Left ventricle myocardium inferior (tissue), 1 donor: ENCODE measurements around the gene MEI4. TPM values are rescaled to one million over a fixed set of nuclear protein-coding genes. Genes with fewer than 3 reads are reported as not detected.
"Not testable (repeated sequence)": the region's sequence is repeated elsewhere in the genome, so short reads cannot be mapped to it uniquely, and the experiment has no call there.

Source experiments
- DNase-seq: peaks from one replicate; pipeline ENCODE4 v3.0.0-alpha.2; 2020
- H3K27ac ChIP-seq: fragments of 200-600 bp; replicated peaks from 2 replicates; pipeline ENCODE4 v1.8.0; 2021
- H3K27me3 ChIP-seq: fragments of 200-600 bp; 2 replicates; pipeline ENCODE4 v1.8.0; 2021; ENCODE audit warnings: low read depth
- H3K36me3 ChIP-seq: fragments of 200-600 bp; 2 replicates; pipeline ENCODE4 v1.8.0; 2021
- H3K4me1 ChIP-seq: fragments of 200-600 bp; 2 replicates; pipeline ENCODE4 v1.8.0; 2021
- H3K4me3 ChIP-seq: fragments of 200-600 bp; 2 replicates; pipeline ENCODE4 v1.8.0; 2021; ENCODE audit warnings: mild to moderate bottlenecking, moderate library complexity
- H3K9me3 ChIP-seq: fragments of 200-600 bp; replicated peaks from 2 replicates; pipeline ENCODE4 v1.8.0; 2021
- intact Hi-C: fragments of 100-400 bp; cut with micrococcal nuclease; formaldehyde crosslinking; loops from one replicate; pipeline ENCODE4 v1.11.0; 2022
- total RNA-seq: library from RNA; stranded (reverse); fragmentation: NEBNext Ultra II Directional; extraction: Animal tissue kit (Norgen Biotek cat#: 25700); gene quantifications from one replicate; pipeline ENCODE4 v1.2.1, GENCODE V29; 2021
- TF ChIP-seq, protein P1 (sequence below): fragments of 200-600 bp; IDR thresholded peaks from 2 replicates; pipeline ENCODE4 v1.8.0; 2021; ENCODE audit warnings: antibody characterized with exemption, mild to moderate bottlenecking, borderline replicate concordance
- donor health status: DM: no; HTN: yes; CAD: no; lungs with severe emphysema.

Gene MEI4
- total RNA-seq, 1 donor from 2014 or later = 0.52 TPM

DNA sequence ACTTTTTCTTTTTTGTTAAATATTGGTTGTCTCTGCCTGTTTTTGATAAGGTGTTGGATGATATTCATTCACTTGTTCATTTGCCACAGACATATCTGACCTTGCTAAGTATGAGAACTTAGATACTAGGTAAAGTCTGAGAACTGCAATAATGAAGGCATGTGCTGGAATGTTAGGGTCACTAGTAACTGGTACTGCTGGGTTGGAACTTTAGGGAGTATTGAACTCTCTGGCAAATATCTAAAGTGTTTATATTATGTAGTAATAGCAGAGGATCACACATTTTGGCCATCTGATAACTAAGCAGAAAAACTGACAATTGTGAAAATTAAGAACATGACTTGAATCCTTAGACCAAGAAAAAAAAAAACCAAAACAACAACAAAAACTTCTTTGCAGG lies 162.7 kb downstream of the MEI4 start:
- H3K27ac ChIP-seq = no peak overlapping the region
- H3K27me3 ChIP-seq = no peaks in the 10 kb centered on the region
- TF ChIP-seq, protein P1, sequence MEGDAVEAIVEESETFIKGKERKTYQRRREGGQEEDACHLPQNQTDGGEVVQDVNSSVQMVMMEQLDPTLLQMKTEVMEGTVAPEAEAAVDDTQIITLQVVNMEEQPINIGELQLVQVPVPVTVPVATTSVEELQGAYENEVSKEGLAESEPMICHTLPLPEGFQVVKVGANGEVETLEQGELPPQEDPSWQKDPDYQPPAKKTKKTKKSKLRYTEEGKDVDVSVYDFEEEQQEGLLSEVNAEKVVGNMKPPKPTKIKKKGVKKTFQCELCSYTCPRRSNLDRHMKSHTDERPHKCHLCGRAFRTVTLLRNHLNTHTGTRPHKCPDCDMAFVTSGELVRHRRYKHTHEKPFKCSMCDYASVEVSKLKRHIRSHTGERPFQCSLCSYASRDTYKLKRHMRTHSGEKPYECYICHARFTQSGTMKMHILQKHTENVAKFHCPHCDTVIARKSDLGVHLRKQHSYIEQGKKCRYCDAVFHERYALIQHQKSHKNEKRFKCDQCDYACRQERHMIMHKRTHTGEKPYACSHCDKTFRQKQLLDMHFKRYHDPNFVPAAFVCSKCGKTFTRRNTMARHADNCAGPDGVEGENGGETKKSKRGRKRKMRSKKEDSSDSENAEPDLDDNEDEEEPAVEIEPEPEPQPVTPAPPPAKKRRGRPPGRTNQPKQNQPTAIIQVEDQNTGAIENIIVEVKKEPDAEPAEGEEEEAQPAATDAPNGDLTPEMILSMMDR = no peak
- H3K4me3 ChIP-seq = no peak overlapping the region
- intact Hi-C loops = no loop called here
- H3K9me3 ChIP-seq = peaks cover 4% of the 10 kb centered on the region
- no peaks in the 10 kb centered on the region for H3K4me1 ChIP-seq
- no peak for DNase-seq
- H3K36me3 ChIP-seq = no peaks in the 10 kb centered on the region

DNA sequence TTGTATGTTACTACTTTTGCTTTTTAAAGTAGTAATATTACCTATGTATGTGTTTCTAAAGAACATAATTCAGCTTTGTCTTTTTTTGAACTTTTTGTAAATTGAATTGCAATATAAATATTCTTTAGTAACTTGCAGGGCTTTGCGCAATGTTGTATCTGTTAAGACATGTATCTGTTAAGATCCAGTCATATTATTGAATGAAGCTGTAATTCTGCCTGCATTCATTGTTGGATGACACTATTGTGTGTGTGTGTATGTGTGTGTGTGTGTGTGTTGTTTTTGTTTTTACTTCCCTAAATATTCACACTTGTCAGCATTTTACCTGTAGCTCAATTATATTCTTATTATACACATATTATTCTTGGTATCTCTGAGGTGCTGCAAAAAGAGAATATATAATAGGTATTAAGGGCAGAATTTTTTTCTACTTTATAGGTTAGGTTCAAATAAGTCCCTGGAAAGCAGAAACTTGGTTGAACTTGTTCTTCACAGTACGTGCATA lies 164.0 kb downstream of the MEI4 start:
- Histone ChIP-seq H3K27me3 (no peaks in the 10 kb centered on the region), H3K4me3 (no peak overlapping the region), H3K36me3 (no peaks in the 10 kb centered on the region), H3K9me3 (peaks cover 4% of the 10 kb centered on the region), H3K27ac (no peak overlapping the region), H3K4me1 (no peaks in the 10 kb centered on the region)
- DNase-seq = no peak
- TF ChIP-seq, protein P1 = no peak
- intact Hi-C loops = no loop called here

DNA sequence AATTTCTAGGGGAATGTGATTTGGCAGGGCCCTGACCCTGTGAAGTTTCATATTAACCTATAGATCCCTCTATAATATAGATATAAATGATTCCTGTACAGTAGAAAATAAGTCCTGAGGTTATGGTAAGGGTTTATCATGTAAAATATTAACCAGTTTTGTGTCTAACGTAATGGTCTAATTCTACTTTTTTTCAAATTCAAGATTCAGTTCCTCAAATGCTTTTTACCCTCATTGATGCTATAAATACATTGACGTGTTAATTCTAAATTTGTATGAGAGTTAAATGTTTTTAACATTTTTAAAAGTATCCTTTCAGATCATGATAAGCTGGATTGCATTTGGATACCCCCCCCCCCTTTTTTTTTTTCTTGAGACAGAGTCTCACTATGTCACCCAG lies 169.4 kb downstream of the MEI4 start:
- DNase-seq = no peak
- TF ChIP-seq, protein P1 = no peak
- no peak overlapping the region for H3K4me3 ChIP-seq
- intact Hi-C loops = no loop called here
- H3K27me3 ChIP-seq = no peaks in the 10 kb centered on the region
- no peak overlapping the region for H3K27ac ChIP-seq
- H3K36me3 ChIP-seq = no peaks in the 10 kb centered on the region
- H3K9me3 ChIP-seq = no peaks in the 10 kb centered on the region
- no peaks in the 10 kb centered on the region for H3K4me1 ChIP-seq

DNA sequence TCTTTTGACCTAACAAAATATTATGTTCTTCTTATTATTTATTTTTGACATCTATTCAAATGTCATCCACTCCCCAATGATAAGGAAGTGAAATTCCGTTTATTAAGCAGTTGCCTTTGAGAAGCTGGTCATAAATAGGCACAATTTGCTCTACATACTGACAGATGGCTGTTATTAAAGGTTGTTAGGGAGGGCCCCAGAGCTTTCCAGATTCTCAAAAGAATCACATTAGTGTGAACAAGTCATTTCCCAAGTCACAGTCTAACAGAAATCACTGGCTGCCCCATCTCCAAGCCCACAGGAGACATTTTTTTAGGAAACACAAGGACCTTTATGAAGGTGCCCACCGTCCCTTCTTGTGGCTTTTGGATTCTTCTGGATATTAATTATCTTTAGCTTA lies 172.4 kb downstream of the MEI4 start:
- no peak overlapping the region for H3K27ac ChIP-seq
- no peaks in the 10 kb centered on the region for H3K4me1 ChIP-seq
- no peak overlapping the region for H3K4me3 ChIP-seq
- DNase-seq = no peak
- H3K36me3 ChIP-seq = no peaks in the 10 kb centered on the region
- no peaks in the 10 kb centered on the region for H3K9me3 ChIP-seq
- no peaks in the 10 kb centered on the region for H3K27me3 ChIP-seq
- TF ChIP-seq, protein P1 = no peak
- intact Hi-C loops = no loop called here

DNA sequence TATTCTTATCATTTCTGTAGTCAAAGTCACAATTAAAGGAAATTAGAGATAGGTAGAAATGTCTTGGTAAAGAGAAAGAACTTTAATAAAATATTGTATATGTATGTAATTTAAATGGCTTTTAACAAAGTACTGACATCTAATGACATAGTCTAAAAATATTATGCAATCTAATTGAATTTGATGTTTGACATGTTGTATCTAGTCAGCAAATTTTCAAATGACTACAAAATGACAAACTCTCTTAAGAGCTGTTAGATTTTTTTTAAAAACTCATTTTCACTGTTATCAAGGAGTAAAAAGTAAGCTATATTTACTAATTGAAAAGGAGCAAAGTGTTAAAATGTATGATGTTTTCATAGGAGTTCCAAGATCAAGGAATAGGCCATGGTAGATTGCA lies 176.9 kb downstream of the MEI4 start:
- no peak for DNase-seq
- Histone ChIP-seq H3K36me3 (no peaks in the 10 kb centered on the region), H3K4me1 (no peaks in the 10 kb centered on the region), H3K9me3 (peaks cover 10% of the 10 kb centered on the region), H3K27ac (no peak overlapping the region), H3K4me3 (no peak overlapping the region), H3K27me3 (no peaks in the 10 kb centered on the region)
- intact Hi-C loops = no loop called here
- TF ChIP-seq, protein P1 = no peak

DNA sequence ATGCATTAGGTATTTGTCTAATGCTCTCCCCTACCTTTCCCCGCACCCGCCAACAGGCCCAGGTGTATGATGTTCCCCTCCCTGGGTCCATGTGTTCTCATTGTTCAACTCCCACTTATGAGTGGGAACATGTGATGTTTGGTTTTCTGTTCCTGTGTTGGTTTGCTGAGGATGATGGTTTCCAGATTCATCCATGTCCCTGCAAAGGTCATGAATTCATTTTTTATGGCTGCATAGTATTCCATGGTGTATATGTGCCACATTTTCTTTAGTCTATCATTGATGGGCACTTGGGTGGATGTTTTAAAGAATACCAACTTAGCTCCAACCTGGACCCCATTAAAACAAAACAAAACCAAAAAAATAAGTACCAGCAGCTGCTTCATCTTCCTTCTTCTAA lies 180.9 kb downstream of the MEI4 start:
- H3K4me3 ChIP-seq, intact Hi-C loops: not testable (repeated sequence)
- peaks cover 10% of the 10 kb centered on the region for H3K9me3 ChIP-seq

More for the DNA sequence above, 180.9 kb downstream of the MEI4 start:
- not testable (repeated sequence) for DNase-seq, H3K36me3 ChIP-seq, H3K27me3 ChIP-seq, H3K27ac ChIP-seq, H3K4me1 ChIP-seq
